GM23338 (cell line): Measurements from ENCODE around the gene CNDP1.

ENCODE experiments used
- CREB1 ChIP-seq: fragments of 250-450 bp; sonication (Bioruptor Pico); IDR thresholded peaks from 2 replicates; pipeline ENCODE4 v1.5.0; 2020; ENCODE audit warnings: low read depth, mild to moderate bottlenecking, moderate library complexity
- CTCF ChIP-seq, 2 experiments: fragments of 200-600 bp in 1 of 2; sonication (generic) in 1 of 2; conservative IDR thresholded peaks; 2 replicates each; pipeline versions ENCODE4 v1.5.1 to v1.6.1; 2016 to 2017; ENCODE audit warnings: antibody characterized with exemption in 2 of 2, low read depth in 2 of 2, mild to moderate bottlenecking in 2 of 2, moderate library complexity in 1 of 2
- ETS1 ChIP-seq: IDR thresholded peaks from 2 replicates; pipeline ENCODE4 v1.6.1; 2016; ENCODE audit warnings: antibody characterized with exemption
- EZH2 ChIP-seq: fragments of 200-600 bp; sonication (generic); IDR thresholded peaks from one replicate; pipeline ENCODE4 v1.8.0; 2017; ENCODE audit warnings: antibody characterized with exemption, mild to moderate bottlenecking, low read depth; ENCODE audit not compliant: unreplicated experiment
- EZH2phosphoT487 ChIP-seq: fragments of 200-600 bp; sonication (generic); IDR thresholded peaks from one replicate; pipeline ENCODE4 v1.8.1; 2018; ENCODE audit warnings: antibody characterized with exemption; ENCODE audit not compliant: unreplicated experiment
- JUNB ChIP-seq: IDR thresholded peaks from one replicate; pipeline ENCODE4 v1.6.1; 2016; ENCODE audit warnings: antibody characterized with exemption; ENCODE audit not compliant: unreplicated experiment
- NANOG ChIP-seq: IDR thresholded peaks from 2 replicates; pipeline ENCODE4 v1.6.1; 2016; ENCODE audit warnings: antibody characterized with exemption, borderline replicate concordance
- POLR2AphosphoS5 ChIP-seq: IDR thresholded peaks from 2 replicates; pipeline ENCODE4 v1.6.1; 2016; ENCODE audit warnings: antibody characterized with exemption, low read depth
- REST ChIP-seq: IDR thresholded peaks from one replicate; pipeline ENCODE4 v1.6.1; 2018; ENCODE audit warnings: antibody characterized with exemption; ENCODE audit not compliant: unreplicated experiment
- STAT1 ChIP-seq: IDR thresholded peaks from one replicate; pipeline ENCODE4 v1.6.1; 2016; ENCODE audit warnings: antibody characterized with exemption; ENCODE audit not compliant: unreplicated experiment
- ZNF114 ChIP-seq: fragments of 250-450 bp; sonication (Bioruptor Pico); IDR thresholded peaks from 2 replicates; pipeline ENCODE4 v1.5.0; 2020; ENCODE audit warnings: mild to moderate bottlenecking, moderate library complexity
- ZNF331 ChIP-seq: fragments of 250-450 bp; sonication (Bioruptor Pico); IDR thresholded peaks from 2 replicates; pipeline ENCODE4 v1.5.0; 2020; ENCODE audit warnings: low read depth, mild to moderate bottlenecking, moderate library complexity
- ZNF462 ChIP-seq: fragments of 250-450 bp; sonication (Bioruptor Pico); IDR thresholded peaks from 2 replicates; pipeline ENCODE4 v1.5.0; 2020; ENCODE audit warnings: mild to moderate bottlenecking, moderate library complexity

- TF ChIP-seq JUNB (no peak), STAT1 (no peak), CTCF (conservative IDR thresholded peaks at IDR 0.05; ENCODE audit: low read depth in 2 of 2) (no peak), EZH2 (no peak), POLR2AphosphoS5 (no peak), ZNF114 (CRISPR knock-in tag) (no peak), REST (no peak), EZH2phosphoT487 (no peak), CREB1 (CRISPR knock-in tag) (no peak), ZNF462 (CRISPR knock-in tag) (no peak), NANOG (no peak), ETS1 (no peak), ZNF331 (CRISPR knock-in tag) (no peak)
These were observed 31.2 kb upstream of the CNDP1 start for GRCh38 chr18:74503137-74503536.
